NCI-H526 (cell line): ENCODE measurements around the gene WNK3.

ENCODE experiments used
- DNase-seq, 2 experiments: peaks; one replicate each; lab custom pipeline; 2025; lab: John Stamatoyannopoulos, UW

WNK3 gene

GRCh38 chrX:54166915-54167314 lies 190.9 kb downstream of the WNK3 start:
- no peak for DNase-seq

GRCh38 chrX:54157561-54157960 lies 200.3 kb downstream of the WNK3 start:
- no peak for DNase-seq
